Fibroblast of skin of right quadriceps (primary cell): Measurements from ENCODE around the gene DMAC1.
A peak's percentile ranks its signal among the peaks of the same experiment; 100 is the strongest.

ENCODE experiments used
- DNase-seq: peaks from one replicate; pipeline ENCODE4 v3.0.0-alpha.2; 2013

DMAC1 gene, protein sequence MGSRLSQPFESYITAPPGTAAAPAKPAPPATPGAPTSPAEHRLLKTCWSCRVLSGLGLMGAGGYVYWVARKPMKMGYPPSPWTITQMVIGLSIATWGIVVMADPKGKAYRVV

DNA sequence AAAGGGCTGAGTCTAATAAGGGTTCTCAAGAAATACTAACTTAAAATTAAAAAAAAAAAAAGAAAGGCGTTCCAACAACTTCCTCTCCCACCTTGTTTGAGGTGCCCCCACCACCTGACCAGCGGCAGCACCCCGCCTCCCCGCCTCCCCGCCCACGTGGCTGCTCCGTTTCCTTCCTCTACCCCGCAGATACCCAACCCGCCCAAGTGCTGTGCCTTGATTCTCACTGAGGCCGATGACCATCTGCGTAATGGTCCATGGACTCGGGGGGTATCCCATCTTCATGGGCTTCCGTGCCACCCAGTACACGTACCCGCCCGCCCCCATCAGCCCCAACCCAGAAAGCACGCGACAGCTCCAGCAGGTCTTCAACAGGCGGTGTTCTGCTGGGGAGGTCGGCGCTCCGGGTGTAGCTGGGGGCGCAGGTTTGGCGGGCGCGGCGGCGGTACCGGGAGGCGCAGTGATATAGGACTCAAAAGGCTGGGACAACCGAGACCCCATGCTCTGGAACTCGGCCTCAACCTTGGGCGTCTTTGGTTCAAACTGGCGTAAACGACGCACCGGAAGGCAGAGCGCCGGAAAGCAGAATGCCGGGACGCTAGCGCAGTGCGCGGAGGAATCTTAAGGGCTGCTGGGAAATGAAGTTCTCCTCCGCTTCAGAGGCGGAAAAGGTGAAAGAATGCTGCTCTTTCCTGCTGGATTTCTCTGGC, at the start of gene DMAC1:
TSS of gene DMAC1 (minus strand) at position 545 of the 710 bp plus-strand sequence. CDS start at position 501, 44 bp downstream.
- DNase-seq, result peak; percentile 88

DNA sequence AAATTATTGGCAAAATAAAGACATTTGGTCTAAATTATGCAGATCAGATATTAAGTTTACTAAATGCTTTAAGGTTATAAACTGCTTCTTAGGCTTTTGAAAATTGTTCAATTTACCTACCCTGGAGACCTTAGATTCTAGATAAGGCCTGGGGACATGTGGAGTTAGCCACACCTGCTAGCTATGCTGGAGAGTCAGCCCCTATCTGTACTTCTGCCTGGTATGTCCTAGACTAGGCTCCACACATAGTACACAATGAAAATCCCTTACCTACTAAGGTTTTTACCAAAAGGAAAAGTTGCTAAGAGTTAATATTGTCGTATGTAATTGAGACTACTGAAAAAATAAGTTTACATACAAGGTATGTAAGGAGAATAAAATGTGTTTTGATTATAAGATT, 49.8 kb upstream of the DMAC1 start:
- no peak for DNase-seq

DNA sequence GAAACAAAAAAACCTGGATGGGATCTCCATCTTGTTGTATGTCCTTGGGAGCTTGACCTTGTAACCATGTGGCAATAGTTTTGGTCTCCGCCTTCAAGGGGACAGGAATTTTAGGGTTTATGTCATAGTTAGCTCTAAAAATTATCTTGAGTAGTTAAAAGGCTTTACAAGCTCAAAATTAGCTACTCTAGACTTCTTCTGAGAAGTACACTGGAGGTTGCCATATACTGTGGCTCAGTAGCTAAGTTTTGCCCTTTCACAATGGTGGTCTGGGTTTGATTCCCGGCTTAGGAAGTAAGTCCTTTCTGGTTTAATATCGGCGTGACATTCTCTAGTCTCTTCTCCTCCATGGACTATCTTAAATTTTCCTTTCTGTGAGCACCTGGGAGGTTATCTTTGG, 48.9 kb upstream of the DMAC1 start:
- no peak for DNase-seq

DNA sequence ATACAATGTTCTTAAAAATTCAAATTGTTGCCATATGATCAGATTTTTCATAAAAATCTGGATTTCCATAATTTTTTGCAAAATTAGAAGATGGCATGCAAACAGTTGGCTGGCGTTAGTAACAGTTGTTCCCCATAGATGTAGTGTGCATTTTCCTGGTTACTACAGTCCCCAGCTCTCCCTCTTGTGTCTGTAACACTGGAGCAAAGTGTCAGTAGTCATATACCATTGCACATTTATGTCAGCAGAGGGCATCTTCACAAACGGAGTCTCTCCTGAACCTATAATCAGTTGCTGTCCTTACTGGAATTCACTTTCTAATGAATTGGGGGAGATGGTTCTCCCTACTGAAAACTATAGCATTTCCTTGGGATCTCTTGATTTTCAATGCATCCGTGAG, 44.7 kb upstream of the DMAC1 start:
- DNase-seq, result peak; percentile 17

DNA sequence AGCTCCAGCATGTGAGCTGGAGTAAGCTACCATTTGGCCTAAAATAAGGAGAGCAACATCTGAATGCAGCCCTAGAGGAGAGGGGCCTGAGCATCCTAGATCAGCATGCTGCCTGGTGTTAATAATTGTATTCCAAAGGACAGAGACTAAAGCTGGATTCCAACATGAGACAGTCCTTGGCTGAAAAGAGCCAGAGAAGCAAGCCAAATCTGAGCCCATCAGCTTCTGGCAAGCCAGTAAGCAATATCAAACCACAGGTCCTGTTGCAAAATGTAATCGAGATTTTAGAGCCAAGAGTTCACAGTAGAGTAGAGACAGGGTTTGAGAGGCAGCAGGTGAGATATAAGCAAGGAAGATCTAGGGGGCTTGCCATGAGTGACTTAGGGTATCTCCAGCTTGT, 42.3 kb upstream of the DMAC1 start:
- DNase-seq, result no peak

DNA sequence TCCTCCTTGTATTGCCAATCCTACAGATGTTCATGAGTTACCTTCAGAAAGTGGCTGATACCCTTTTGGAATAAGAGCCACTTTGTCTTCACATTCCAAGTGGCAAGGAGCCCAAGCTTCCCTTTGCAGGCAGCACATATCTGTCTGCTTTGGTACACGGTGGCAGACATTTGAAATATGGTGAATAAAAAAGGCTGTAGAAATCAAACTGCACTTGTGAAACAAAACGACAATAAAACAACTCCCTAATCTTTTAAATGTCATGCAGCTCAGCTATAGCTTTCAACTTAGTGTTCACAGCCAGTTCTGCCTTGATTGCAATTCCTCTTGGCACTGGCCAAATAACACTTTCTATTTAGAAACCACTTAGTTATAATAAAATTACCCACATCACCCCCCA, 35.0 kb upstream of the DMAC1 start:
- DNase-seq, result no peak

DNA sequence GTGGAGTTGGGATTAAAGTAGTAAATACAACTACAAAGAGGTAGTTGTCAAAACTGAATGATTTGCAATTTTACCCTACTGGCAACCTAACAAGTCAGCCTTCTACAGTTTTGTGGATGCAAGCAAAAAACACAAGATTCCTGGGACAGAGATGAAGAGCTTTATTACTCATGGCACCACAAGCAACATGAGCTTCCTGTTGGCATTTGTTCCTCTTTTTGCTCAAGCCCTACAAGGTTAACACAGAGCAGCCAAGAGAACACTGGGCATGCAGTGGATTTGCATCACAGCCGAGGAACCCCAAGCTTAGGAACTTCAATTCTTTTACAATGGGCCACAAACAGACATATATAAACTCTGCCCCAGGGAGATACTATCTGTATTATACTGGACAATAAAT, 28.8 kb upstream of the DMAC1 start:
- DNase-seq, result no peak

DNA sequence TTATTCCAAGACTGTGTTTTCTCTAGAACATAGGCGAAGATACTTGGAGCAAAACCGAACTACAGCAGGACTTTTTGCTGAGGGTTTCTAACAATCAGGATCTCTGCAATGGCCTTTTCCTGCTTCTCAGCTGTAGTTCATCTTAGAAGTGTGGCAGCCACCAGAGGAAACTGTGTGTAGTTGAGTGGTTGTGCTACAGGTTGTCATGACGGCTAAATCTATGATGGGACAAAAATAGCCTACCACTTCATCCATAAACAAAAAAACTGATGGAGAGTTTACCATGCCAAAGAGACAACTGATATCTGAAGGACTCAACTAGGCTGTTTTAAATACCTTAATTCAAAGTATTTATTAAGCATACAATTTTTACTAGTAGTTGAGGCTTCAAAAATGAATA, 28.2 kb upstream of the DMAC1 start:
- DNase-seq, result no peak

DNA sequence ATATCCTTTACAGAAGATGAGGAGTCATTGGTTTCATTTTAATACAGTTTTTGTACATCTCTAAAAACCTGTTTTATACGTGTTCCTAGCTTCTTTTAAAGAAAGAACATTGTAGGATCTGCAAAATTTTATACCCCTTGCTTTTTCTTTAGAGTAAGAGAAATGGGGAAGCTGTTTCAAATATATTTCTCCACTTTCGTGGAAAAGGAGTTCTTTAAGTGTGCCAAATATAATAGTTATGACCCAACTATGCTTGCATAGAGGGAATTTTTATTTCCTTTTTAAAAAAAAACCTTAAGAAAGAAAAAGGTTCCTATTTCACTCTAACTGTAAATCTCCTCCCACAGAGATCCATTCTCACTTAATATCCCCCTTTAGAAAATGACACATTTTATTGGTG, 27.5 kb upstream of the DMAC1 start:
- no peak for DNase-seq

DNA sequence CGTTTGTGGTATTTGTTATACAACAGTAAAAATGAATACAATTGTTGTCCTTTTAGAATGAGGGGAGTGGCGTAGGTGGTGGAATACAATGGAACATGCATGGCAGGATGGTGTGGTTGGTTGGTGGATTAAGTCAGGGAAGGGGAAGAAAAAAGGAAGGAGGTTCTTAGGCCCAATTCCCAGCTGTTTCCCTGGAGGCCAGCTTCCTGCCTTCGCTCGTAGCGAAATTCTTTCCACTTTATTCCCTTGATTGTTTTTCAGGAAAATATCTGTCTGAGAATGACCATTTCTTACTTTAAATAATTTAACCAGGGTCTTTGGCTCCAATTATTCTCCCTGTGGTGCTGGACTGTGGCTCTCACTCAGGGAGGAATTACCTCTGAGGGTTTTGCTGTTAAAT, 24.1 kb upstream of the DMAC1 start:
- DNase-seq, result no peak

DNA sequence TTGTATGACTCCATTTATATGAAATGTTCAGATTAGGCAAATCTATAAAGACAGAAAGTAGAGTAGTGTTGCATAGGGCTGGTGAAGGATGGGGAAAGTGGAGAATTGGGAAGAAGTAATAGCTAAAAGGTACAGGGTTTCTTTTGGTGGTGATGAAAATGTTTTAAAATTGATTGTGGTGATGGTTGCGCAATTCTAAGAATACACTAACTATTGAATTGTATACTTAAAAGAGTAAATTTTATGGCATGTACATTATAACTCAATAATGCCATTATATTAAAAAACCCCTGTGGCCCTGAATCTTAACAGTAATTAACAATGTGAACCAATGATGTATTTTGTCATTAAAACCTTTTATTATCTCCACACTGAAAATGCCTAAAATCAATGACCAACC, 20.4 kb upstream of the DMAC1 start:
- DNase-seq, result no peak

DNA sequence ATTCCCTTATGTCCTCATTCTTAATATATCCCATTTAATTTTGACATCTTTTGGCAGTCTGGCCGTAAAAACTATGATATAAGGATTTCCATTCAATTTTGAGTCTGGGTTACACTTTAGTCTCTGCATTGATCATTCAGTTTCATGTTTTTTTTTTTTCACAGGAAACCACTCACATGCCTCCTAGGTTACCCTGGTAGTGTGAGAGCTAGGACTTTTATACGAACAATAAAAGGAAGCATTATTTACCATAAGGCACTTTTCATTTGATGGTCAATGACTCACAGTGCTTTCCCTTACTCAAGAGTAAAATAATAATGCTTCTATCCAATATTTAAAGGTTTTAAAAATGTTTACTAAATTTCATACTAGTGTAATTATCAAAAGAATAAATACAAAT, 16.4 kb upstream of the DMAC1 start:
- no peak for DNase-seq

DNA sequence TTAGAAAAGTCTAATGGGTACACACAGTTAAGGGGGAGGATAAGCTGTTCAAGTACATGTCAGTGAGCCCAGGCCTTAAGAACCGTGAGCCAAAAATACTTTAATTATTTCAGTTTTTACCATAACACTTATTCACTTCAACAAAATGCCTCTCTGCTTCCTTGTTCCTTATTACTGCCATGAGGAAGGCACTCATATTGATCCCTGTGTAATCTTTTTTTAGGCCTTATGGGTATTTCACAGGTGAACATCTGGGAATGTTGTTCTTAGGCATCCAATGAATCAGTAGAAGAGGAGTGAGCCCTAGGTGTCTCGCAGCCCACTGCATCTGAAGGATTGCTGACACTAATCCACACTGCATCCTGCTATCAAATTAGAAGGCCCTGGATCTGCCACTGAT, 13.5 kb upstream of the DMAC1 start:
- no peak for DNase-seq

DNA sequence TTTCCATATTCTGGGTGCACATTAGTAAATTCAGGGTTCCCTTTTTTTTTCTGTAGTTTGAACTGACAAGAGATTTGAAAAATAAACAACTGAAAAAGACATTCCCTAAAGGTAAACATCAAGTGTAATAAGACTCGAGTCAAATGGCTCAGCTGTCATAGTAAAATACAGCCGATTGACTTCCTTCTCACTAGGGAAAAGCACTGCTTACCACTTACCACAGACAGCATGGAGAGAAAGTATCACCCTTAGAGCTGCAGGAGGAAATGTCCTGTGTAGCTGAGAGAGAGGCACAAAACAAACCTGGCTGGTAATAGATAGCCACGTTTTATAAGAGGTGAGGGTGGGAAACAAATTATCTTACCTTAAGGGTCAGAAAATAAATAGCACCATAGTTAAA, 12.1 kb upstream of the DMAC1 start:
- DNase-seq, result no peak

DNA sequence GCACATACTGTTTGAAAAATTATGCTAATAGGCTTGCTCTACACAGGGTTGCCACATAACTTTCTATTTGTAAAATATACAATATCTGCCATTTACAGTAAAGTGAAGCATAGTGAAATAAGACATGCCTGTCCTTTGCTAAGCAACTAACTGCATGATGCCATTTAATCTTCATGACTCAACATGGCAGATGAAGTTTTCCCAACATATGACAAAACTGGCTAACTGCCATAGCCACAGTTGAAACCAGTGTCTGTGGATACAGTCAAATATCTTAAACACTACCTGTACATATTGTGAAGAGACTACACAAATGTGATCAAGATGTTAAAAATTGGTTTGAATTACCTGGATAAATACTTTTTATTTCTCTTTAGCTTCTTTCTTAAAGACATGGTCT, 3.1 kb upstream of the DMAC1 start:
- peak; percentile 38 for DNase-seq

DNA sequence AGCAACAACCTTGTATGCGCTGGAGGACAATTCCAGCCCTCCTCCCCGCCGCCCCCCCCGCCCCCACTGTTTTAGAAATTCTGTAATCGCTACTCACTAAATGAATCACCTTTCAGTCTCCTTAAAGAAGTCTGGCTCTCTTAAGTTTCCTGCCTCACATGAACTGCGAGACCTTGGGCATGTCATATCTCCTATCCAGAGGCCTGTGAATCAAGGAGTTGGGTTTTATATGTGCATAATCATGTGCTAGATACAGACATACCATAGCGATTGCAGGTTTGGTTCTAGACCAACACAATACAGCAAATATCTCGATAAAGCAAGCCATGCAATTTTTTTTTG, 337 bp upstream of the DMAC1 start:
- DNase-seq, result no peak

DNA sequence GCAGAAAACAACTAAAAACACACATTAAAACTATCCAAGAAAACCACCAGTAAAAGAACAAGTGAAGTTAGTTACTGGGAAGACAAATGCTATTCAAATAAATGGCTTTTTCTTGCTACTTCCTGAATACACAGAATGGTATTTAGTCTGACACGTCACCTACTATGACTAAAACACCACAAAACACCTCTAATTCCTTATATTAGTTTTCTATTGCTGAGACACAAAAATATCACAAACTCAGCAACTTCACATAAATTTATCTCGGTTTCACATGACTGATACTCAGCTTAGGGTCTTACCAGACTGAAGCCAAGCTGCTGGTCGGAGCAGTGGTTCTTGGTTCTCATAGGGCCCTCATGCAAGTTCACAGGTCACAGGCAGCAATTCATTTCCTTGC, 5.4 kb downstream of the DMAC1 start:
- no peak for DNase-seq

DNA sequence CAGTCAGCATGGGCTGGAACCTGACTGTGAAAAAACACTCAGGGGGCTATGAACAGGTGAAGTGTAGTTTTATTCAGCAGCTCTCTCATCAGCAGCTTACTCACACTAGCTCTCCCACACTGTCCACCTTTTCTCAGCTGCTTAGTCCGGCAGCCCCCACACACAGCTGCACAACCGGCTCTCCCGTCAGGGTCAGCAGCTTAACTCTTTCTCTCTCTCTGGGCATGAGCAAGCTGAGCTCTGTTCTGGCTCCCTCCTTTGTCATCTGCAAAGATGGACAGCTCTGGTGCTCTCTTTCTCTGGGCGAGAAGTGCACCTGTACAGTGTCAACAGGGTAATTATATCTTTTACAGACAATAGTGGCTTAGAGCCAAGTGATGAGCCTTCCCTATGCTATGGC, 8.2 kb downstream of the DMAC1 start:
- no peak for DNase-seq

DNA sequence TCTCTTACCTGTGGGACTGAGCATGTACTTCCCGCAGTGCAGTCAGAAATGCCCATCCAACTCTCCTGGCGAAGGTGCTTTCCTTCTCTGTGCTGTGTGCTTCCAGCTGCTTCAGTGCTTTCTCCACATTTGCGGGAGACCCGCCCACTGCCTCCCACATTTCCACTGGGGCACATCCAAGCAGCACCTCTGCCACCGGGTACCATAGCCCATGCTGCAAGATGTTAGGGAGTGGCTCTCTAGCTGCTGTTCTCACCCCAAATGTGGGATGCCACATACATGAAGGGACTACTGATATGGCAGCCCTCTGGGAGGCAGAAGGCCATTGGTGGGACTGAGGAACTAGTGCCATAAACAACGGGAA, 8.8 kb downstream of the DMAC1 start:
- DNase-seq, result no peak

DNA sequence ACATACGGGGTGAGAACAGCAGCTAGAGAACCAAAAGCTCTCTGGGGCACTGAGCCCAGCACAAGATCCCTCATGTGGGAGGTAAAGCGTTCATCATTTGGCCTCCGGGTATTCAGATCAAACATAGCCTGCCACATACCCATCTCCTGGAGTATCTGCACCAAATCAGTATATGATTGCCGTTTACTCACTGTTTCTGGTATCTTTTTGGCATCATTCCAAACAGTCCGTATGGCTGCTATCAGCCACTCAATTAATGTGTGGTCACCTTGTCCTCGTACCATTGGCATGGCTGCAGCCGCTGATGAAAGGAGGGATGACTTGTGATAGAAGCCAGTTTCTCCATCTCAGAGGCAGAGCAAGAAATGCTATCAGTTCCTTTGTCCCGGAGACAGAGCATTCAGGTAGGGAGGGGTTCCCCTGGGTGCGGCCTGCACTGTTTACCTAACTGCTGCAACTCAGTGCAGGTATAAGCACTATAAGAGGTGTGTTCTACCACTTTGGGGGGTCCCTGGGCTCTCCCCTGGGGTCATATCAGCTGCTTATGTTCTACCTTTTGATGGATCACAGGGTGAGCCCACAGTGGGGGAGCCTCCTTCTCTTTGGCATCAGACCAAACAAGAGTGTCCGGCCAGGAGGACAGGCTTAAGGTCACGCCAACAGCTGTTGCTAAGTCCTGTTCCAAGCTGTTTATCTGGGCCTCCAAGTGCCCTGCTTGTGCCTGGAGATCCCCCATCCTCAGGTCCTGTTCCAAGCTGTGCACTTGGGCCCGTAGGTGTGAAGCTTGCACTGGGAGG, 9.4 kb downstream of the DMAC1 start:
- no peak for DNase-seq

DNA sequence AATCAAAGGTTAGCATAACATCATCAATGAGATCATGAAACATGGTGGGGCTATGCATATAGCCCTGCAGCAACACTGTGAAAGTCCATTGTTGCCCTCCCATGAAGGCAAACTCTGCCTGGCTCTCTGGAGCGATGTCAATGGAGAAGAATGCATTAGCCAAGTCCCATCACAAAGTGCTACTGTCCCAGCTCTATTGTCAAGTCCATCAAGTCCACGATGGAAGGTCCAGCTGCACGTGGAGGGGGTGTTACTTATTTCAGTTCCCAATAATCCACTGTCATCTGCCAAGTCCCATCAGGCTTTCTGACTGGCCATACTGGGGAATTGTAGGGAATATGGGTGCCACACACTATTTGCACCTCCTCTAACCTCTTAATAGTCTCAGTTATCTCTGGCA, 10.8 kb downstream of the DMAC1 start:
- no peak for DNase-seq

DNA sequence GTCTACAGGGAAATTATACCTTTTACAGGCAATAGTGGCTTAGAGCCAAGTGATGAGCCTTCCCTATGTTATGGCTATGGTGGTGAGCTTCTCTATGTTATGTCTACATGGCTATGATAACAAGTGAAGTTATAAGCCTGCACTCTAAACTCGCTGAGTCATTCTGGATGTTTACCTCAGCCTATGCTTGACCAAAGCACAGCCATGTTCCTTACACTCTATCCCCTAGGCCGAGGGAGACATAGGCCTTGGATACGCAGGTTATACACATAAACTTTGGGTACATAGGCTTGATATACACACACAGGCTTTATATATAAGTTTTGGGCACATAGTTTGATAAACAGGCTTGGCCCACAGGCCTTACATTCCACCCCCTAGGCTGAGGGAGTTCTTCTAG, 13.8 kb downstream of the DMAC1 start:
- DNase-seq, result no peak

DNA sequence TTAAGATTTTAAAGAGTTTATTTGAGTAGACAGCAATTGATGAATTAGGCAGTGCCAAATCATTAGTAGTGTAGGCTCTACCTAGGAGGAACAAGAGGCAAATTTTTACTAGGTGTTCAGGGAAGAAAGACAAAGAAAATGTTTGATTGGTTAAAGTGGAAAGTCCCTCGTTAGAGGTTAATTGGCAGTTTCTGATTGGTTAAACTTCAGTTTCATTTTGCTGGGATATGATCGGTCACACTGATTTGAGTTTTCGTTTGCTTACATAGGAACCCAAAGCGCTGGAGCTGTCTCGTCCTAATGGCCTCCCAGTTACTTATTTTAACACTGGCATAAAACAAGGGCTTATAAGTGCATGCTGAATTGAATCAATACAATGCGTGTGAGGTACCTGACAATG, 15.1 kb downstream of the DMAC1 start:
- DNase-seq, result no peak

DNA sequence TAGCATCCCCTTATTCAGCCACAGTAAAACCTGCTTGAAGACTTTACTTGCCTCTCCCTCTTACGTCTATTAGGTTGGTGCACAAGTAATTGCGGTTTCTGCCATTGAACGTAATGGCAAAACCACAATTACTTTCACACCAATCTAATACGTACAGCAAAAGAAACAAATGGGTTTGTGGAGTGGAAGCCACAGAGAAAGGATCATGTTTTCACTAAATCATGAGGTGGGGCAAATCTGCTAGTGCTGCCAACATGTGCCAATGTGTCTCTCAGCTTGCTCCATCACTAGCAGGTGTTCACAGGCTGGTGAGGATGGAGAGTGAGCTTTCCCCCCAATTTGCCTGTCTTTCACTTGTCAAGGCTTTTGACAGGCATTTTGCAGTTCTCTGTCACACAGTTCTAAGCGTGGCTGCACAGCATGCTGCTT, 15.9 kb downstream of the DMAC1 start:
- DNase-seq, result no peak
